Measurements from ENCODE around the gene NRARP. TPM values are rescaled to one million over a fixed set of nuclear protein-coding genes. Genes with fewer than 3 reads are reported as not detected.

Gene NRARP
- total RNA-seq, 1 donor from 2014 or later: 51.7 TPM

DNA sequence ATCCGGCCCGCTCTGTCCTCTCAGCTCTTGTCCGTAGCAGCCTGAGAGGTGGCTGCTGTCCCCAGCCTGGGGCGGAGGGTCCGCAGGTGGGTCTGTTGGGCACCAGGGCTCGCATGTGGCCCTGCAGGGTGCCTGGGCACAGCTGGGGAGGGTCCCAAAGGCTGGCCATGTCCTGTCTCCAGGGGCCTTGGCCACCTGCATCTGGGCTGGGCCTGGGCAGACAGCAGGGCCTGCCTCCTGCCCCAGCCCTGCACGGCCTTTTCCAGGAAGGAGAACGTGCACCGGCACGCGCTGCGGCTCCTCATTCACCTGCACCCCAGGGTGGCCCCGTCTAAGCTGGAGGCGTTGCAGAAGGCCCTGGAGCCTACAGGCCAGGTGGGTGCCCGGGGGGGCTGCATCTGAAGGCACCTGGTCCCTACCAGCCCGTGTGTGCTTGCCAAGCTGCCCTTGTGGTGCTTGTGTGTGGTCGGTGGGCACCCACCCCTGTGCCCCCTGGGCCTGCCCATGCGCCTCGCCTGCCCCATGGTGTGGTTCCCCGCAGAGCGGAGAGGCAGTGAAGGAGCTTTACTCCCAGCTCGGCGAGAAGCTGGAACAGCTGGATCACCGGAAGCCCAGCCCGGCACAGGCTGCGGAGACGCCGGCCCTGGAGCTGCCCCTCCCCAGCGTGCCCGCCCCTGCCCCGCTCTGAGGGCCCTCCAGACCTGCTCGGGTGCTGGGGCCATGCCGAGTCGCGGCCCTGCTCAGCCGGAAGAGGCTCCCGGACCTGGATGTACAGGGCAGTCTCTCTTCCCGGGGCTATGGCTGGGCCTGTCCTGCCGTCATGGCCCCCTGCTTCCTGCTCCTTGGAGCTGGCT, 29.6 kb downstream of the NRARP start:
- H3K36me3 ChIP-seq: peaks cover 18 to 32% of the 10 kb centered on the region in 2 donors
- H3K27ac ChIP-seq: no peak overlapping the region
- peaks cover 14 to 35% of the 10 kb centered on the region in 2 donors for H3K4me1 ChIP-seq
- no peak overlapping the region for H3K4me3 ChIP-seq
- intact Hi-C loops (cut with DNase I): no loop called here
- H3K27me3 ChIP-seq: no peaks in the 10 kb centered on the region
- DNase-seq (ENCODE audit: low spot score in 2 of 2): no peak
- H3K9me3 ChIP-seq: no peaks in the 10 kb centered on the region
- TF ChIP-seq, protein P1, sequence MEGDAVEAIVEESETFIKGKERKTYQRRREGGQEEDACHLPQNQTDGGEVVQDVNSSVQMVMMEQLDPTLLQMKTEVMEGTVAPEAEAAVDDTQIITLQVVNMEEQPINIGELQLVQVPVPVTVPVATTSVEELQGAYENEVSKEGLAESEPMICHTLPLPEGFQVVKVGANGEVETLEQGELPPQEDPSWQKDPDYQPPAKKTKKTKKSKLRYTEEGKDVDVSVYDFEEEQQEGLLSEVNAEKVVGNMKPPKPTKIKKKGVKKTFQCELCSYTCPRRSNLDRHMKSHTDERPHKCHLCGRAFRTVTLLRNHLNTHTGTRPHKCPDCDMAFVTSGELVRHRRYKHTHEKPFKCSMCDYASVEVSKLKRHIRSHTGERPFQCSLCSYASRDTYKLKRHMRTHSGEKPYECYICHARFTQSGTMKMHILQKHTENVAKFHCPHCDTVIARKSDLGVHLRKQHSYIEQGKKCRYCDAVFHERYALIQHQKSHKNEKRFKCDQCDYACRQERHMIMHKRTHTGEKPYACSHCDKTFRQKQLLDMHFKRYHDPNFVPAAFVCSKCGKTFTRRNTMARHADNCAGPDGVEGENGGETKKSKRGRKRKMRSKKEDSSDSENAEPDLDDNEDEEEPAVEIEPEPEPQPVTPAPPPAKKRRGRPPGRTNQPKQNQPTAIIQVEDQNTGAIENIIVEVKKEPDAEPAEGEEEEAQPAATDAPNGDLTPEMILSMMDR (IDR thresholded peaks at IDR 0.05): no peak

DNA sequence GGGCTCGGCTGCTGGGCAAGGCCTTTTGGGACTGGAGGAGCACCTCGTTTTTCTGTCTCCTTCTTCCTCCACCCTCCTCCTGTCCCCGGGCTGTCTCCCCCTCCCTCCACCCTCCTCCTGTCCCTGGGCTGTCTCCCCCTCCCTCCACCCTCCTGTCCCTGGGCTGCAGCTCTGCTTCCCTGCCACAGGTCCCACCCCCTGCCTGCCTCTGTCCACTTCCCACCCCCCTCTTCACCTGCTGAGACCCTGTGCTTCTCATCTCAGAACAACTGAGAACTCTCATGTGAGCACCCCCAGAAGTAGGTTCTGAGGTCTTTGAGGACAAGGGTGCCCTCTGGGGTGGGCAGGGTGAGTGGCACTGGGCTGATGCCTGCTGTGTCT, 30.4 kb downstream of the NRARP start:
- no peak overlapping the region for H3K4me3 ChIP-seq
- DNase-seq (ENCODE audit: low spot score in 2 of 2): no peak
- peak overlapping the region in 1 of 2 donors; percentile 44 for H3K27ac ChIP-seq
- no peaks in the 10 kb centered on the region for H3K27me3 ChIP-seq
- TF ChIP-seq, protein P1 (IDR thresholded peaks at IDR 0.05): no peak
- peaks cover 18 to 40% of the 10 kb centered on the region in 2 donors for H3K36me3 ChIP-seq
- no peaks in the 10 kb centered on the region for H3K9me3 ChIP-seq
- intact Hi-C loops (cut with DNase I): no loop called here
- H3K4me1 ChIP-seq: peaks cover 14 to 30% of the 10 kb centered on the region in 2 donors

DNA sequence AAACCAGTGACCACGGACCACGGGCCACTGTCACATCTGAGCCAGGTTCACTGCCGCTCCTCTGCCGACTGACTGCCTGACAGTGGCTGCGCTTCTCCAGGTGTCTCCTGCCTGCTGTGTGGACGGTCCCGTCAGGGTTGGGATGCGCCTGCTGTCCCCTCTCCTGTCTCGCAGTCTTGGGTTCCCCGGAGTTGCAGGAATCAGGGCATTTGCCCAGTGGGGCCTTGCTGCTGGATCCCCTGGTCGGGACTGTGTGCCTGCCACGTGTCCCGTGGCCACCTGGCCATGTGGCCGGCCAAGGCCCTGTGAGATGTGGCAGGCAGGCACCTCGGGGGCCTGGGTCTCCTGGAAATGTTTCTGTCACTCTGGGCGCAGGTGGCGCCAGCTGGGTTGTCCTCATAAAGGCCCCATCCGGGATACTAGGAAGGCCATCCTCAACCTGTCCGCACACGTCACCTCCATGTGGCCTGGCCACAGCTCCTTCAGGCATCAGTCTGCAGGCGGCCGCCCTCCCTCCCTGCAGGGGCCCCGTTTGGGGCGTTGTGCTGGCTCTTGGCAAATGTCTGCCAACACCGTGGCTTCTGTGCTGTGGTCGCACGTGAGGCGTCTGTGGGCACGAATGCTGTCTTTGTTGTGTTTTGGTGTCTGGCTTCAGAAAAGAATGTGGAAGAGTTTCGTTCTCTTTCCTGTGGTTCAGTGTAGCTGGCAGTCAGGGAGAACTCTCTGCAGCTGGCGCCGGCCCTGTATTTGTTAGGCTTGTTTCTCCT, 31.0 kb downstream of the NRARP start:
- TF ChIP-seq, protein P1 (IDR thresholded peaks at IDR 0.05): no peak
- DNase-seq (ENCODE audit: low spot score in 2 of 2): no peak
- peak overlapping the region; percentile 41 to 44 for H3K27ac ChIP-seq
- H3K36me3 ChIP-seq: peaks cover 20 to 46% of the 10 kb centered on the region in 2 donors
- H3K4me1 ChIP-seq: peaks cover 10 to 24% of the 10 kb centered on the region in 2 donors
- no peaks in the 10 kb centered on the region for H3K27me3 ChIP-seq
- H3K4me3 ChIP-seq: no peak overlapping the region
- no peaks in the 10 kb centered on the region for H3K9me3 ChIP-seq
- intact Hi-C loops (cut with DNase I): no loop called here

DNA sequence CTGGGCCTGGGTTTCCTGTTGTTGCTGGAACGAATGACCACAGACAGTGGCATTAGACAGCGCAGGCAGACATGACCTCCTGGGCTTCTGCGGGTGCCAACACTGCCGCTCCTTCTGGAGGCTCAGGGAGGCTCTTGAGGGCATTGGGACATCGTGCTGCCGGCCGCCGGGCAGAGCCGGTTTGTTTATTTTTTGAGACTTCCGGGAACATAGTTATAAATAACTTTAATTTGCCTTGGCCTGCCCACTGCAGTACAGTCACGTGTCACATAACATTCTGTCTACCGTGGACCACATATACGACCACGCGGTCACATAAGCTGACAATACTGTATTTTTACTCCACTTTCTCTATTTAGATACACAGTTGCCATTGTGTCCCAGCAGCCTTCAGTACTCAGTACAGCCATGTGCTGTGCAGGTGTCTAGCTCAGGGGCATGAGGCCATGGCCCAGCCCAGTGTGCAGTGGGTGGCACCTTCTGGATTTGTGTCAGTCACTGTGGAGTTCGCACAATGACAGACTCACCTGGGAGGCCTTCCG, 32.8 kb downstream of the NRARP start:
- Histone ChIP-seq H3K27me3 (no peaks in the 10 kb centered on the region), H3K27ac (peak overlapping the region; percentile 66 to 83), H3K4me1 (peaks cover 10 to 23% of the 10 kb centered on the region in 2 donors), H3K4me3 (peak overlapping the region; percentile 25 to 29), H3K9me3 (no peaks in the 10 kb centered on the region), H3K36me3 (peaks cover 31 to 60% of the 10 kb centered on the region in 2 donors)
- peak; percentile 36 to 84 for DNase-seq (ENCODE audit: low spot score in 2 of 2)
- TF ChIP-seq, protein P1 (IDR thresholded peaks at IDR 0.05): no peak
- intact Hi-C loops (cut with DNase I): loop anchor here (2.0 kb wide), 1 partner anchor 69 kb away; the partner anchor contains the start of gene TPRN

DNA sequence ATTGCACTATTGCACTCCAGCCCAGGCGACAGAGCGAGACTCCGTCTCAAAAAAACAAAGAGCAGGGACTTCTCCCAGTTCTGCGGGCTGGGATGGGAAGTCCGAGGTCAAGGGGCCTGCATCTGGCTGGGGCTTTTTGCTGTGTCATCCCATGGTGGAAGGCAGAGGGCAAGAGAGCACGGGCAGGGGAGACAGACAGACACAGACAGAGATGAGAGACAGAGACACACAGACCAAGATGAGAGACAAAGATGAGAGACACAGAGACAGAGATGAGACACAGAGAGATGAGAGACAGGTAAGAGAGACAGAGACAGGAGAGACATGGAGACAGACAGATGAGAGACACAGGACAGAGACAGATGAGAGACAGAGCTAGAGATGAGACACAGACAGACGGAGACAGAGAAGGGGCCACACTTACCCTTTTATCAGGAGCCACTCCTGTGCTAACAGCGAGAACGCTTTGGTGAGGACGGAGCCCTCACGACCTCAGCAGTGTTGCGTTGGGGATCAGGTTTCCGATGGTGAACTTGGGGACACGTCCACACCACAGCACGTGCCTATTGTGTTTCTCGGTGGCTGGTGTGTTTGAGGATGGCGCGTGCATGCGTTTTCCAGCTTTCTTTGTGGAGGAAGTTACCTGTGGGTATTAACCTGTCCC, 33.4 kb downstream of the NRARP start:
- H3K27ac ChIP-seq: peak overlapping the region; percentile 66 to 83
- no peaks in the 10 kb centered on the region for H3K27me3 ChIP-seq
- H3K4me1 ChIP-seq: peaks cover 10 to 23% of the 10 kb centered on the region in 2 donors
- intact Hi-C loops (cut with DNase I): loop anchor here (2.0 kb wide), 1 partner anchor 68 kb away; the partner anchor contains the start of gene TPRN
- peaks cover 37 to 64% of the 10 kb centered on the region in 2 donors for H3K36me3 ChIP-seq
- TF ChIP-seq, protein P1 (IDR thresholded peaks at IDR 0.05): no peak
- no peak for DNase-seq (ENCODE audit: low spot score in 2 of 2)
- H3K9me3 ChIP-seq: no peaks in the 10 kb centered on the region
- peak overlapping the region in 1 of 2 donors; percentile 25 for H3K4me3 ChIP-seq

All from ascending aorta (tissue), 2 donors.